ENCODE data around the gene STOM.

GRCh38 chr9:121357011-121357410, 13.0 kb downstream of the STOM start:
- no peak for TF ChIP-seq EZH2 (IDR thresholded peaks at IDR 0.05)
- no peak for TF ChIP-seq CTCF (IDR thresholded peaks at IDR 0.05 in 2 of 3, conservative IDR thresholded peaks at IDR 0.05 in 1 of 3; ENCODE audit: borderline replicate concordance in 1 of 3, insufficient read depth in 1 of 3, low read depth in 2 of 3, low read length in 2 of 3)
- TF ChIP-seq TCF7L2 (IDR thresholded peaks at IDR 0.05; ENCODE audit: borderline replicate concordance, extremely low read depth, insufficient read depth, insufficient read length), result no peak
- no peak for TF ChIP-seq REST (IDR thresholded peaks at IDR 0.05; ENCODE audit: low read depth)

All from HCT116 (cell line).